ENCODE measurements around the gene IFT172.
"Not testable (repeated sequence)": the region's sequence is repeated elsewhere in the genome, so short reads cannot be mapped to it uniquely, and the experiment has no call there.

The IFT172 gene

DNA sequence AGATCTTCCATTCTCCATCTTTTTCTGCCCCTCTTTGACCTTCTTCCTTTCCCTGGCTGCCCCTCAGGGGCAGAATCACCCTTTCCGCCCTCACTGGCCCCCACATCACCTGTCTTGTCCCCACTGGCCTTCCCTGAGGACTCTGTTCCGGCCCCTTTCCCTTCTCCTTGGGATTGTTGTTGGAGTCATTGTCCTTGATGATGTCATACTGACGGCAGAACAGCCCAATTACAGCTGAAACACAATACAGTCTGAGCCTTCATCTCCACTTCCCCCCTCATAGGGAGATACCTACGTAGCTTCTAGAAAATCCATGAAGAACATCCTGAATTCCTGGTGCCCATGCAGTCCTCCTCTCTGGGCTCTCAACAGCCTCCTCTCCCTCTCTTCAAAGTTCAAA is 3.0 kb upstream of the IFT172 start:
- DNase-seq: no peak

DNA sequence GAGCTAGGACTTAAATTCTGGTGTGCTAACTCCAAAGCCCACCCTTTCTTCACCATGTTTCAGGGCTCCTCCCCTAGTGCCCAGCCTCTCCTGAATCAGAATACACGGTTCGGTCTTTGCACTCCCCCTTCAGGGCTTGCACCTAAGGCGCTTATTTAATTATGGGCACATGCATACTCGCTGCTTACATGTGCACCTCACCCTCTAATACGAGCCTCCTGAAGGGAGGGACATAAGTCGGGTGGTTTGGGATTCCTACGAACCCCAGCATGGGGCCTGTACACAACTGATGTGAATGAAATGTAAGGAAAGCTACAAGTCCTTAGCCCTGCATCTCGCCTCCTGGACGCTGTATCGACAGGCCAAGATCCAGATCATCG is 435 bp downstream of the IFT172 start:
- no peak for DNase-seq

DNA sequence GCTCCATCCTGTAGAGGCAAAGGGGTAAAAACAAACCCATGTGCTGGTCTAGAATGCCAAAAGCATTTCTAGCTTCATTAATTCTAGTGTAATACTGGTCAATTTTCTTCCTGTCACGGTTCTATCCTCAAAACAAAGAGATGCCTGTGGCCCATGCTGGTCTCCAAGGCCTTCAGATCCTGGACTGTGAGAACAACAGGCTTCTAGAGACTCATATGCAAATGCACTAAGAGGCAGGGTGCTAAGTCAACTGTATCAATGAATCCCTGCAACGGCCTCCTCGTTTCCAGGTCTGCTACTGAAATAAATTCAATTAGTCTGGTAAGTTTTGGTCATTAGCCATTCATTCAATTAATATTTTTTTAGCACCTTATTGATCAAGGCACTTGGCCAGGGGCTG is 4.0 kb downstream of the IFT172 start:
- DNase-seq: no peak

DNA sequence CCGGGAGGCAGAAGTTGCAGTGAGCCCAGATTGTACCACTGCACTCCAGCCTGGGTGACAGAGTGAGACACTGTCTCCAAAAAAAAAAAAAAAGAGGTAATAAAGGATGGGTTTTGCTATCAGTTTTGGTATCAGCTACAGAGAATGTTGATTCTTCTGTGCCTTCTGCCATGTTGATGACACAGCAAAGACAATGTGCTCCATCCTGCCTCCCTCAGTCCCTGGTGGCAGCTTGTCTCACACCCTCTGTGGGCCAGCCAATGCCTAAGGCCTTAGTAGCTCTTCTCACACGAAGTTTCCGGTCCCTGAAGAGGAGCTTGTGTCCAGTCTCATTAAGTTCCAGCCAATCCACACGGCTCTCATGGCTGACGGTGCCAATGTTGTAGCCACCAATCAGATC is 17.6 kb downstream of the IFT172 start:
- no peak for DNase-seq

DNA sequence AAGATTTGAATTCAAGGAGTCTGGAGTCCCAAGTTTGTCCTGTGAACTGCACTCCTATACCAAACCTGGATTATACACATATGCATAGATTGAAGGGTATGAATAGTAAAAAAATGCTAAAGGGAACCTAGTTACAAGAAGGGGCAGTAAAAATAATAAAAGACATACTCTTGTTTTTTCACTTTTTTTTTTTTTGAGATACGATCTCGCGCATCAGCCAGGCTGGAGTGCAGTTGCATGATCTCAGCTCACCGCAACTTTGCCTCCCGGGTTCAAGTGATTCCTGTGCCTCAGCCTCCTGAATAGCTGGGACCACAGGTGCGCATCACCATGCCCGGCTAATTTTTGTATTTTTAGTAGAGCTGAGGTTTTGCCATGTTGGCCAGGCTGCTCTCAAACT is 25.1 kb downstream of the IFT172 start:
- no peak for DNase-seq

DNA sequence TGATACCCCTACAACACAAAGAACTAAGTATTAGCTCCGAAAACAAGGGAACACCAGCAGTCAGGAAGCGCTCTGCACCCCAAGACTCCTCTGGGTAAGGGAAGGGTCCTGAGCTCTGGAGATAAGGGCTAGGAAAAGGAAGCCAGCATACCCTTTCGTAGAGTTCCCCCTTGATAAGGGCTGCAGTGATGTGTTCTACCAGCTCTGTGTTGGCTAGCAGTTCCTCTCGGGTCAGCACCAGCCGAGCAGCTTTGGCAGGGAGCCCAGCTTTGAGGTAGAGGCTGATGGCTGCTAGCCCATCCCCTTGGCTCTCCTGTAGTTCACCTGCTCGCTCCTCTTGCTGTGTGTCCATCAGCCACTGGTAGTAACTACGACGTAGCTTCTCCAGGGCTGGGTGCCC is 28.4 kb downstream of the IFT172 start:
- no peak for DNase-seq

DNA sequence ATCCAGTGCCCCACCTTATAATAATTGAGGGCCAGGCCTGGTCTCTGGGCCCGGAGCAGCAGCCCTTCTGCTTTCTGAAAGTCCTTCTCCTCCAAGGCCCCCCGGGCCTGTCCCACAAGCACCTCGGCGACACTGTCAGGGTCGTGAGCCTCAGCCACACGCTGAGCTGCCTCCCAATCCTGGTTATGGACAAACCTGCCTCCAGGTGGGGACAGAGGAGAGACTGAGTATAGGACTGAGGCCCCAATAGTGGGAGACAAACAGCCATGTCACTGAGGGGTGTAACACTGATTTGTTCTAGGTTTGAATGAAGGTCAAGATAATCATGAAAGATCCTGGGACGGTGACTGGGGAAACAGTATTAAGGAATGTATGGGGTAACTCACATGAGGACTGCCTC is 35.6 kb downstream of the IFT172 start:
- no peak for DNase-seq

DNA sequence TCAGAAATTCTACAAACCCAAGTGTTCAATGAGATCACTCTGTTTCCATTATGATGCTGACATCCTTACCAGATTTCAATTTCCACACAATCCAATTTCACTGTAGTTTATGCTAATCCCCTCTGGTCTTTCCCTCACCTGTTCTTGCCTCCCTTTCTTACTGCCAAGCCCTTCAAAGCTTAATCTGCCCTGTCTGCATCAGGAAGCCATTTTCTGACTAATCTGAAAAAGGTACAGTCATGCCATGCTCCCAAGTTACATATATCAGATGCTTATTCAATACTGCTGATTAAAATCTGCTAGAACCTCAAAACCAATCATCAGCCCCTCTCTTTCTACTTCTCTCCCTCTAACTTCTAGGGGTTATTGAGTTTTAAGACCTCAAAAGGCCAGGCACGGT is 38.4 kb downstream of the IFT172 start:
- no peak for DNase-seq

DNA sequence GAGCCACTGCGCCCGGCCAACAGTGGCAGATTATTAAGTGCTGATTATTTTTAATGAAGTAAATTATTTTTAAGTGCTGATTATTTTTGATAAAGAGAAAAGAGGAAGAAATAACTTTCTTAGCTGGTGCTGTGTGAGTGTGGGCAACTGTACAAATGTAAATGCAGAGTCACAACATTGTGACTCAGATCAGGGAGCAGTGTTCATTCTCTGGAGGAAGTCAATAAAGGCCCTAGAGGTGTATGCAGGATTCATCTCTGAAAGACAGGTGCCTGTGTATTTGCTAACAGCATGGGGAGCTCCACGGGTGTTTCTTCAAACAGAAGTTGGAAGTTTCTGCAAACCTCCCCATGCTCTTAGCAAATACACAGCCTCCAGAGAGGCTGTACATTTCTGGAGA is 41.2 kb downstream of the IFT172 start:
- DNase-seq: no peak

DNA sequence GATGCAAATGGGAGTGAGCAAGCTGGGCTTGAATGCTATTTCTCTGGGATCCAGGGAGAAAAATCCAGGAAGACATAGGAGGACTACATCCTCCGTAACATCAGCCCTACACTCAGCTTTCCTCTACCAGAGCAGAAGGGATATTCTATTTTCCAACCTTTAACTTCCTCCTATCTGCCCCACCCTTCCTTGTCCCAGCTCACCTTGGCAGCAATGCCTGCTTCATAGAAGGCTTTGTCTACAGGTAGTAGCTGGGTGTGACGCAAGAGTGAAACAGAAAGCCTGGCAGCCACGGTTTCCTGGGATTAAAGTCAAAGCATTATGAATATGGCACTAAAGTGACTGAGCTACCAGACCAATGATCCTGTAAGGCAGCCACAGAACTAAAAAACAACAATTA is 43.5 kb downstream of the IFT172 start:
- DNase-seq: no peak

DNA sequence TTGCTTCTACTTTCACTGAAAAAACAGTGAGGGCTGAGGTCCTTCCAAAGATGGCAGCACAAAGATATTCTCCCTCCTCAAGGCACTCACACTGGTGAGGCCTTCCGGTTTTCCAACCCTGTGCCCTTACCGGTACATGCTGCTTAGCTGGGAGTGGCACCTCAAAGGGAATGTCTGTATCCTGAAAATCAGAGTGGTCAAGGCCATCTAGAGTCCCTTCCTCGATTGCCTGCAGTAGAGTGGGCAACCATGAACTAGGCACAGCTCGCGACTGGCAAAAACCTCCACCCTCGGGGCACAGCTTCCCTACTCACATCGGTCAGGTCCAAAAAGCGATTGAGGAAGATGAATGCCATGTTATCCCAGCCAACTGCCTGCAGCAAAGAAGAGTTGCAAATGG is 43.9 kb downstream of the IFT172 start:
- no peak for DNase-seq

DNA sequence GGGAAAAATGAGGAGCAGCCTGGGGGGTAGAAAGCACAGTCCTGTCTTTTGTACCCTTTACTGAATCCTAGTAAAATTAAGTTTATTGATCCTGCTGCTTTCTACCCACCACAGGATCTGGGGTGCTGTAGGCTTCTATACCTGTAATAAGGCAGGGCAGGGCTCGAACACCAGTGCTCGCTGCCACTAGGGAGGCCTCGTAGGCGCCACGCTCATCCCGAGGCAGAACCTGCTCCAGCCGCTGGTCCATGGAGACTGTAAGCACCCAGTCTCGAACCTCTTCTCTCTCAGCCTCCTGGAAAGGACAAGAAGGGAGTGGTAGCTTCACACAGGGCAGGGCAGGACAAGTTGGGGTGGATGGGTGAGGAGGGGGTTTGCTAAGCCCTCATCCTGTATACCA is 44.4 kb downstream of the IFT172 start:
- no peak for DNase-seq

DNA sequence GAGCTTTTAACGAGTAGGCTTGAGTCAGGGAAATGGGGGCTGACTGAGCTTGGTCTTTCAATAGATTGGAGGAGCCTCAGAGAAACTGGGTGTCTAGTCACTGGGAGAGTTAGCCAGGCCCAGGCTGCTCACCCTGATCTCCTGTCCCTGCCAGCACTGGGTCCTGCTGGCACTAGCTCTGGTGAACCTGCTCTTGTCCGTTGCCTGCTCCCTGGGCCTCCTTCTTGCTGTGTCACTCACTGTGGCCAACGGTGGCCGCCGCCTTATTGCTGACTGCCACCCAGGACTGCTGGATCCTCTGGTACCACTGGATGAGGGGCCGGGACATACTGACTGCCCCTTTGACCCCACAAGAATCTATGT is 46.6 kb downstream of the IFT172 start:
- no peak for DNase-seq

DNA sequence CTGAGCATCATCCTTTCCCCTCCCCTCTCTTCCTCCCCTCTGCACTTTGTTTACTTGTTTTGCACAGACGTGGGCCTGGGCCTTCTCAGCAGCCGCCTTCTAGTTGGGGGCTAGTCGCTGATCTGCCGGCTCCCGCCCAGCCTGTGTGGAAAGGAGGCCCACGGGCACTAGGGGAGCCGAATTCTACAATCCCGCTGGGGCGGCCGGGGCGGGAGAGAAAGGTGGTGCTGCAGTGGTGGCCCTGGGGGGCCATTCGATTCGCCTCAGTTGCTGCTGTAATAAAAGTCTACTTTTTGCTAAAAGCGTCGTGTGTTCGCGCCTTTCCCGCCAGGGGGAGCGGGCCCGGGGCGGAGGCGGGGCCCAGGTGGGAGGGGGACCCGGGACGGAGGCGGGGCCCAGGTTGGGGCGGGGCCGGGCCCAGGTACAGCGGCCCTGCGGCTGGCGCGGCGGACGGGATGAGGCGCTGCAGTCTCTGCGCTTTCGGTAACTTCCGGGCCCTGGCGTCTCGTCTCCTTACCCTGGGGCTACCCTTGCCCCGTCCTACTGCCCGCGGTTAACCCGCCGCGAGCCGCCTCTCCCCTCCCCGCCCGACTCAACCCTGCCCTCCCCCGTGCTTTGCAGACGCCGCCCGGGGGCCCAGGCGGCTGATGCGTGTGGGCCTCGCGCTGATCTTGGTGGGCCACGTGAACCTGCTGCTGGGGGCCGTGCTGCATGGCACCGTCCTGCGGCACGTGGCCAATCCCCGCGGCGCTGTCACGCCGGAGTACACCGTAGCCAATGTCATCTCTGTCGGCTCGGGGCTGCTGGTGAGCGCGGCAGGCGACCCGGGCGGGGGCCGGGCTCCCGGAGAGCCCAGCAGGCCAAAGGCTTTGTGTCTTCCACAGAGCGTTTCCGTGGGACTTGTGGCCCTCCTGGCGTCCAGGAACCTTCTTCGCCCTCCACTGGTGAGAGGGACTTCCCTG is 47.3 kb downstream of the IFT172 start, which contains the start of gene KRTCAP3:
KRTCAP3 (plus strand) TSS at position 424 of the 962 bp plus-strand sequence; CDS start at position 456, 32 bp downstream.
- DNase-seq: peak in 2 of 4 experiments; percentile 30 to 42

DNA sequence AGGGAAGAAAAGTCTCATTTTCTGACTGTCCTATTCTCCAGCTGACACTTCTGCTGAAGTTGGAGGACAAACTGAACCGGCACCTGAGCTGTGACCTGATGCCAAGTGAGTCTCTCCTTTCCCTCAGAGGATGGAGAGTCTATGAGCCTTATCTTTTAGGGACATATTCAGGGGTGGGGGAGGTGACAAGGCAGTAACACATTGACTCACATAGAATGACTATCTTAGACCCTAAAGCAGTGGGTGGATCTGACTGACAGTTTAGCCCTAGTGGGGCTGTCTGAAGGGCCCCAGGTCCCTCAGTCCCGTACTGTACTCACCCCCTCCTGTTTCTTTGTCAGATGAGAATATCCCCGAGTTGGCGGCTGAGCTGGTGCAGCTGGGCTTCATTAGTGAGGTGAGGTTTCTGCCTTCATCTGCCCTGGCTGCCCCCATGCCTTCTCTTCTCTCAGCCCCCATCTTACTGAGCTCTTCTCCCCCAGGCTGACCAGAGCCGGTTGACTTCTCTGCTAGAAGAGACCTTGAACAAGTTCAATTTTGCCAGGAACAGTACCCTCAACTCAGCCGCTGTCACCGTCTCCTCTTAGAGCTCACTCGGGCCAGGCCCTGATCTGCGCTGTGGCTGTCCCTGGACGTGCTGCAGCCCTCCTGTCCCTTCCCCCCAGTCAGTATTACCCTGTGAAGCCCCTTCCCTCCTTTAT is 48.2 kb downstream of the IFT172 start:
- DNase-seq: no peak

DNA sequence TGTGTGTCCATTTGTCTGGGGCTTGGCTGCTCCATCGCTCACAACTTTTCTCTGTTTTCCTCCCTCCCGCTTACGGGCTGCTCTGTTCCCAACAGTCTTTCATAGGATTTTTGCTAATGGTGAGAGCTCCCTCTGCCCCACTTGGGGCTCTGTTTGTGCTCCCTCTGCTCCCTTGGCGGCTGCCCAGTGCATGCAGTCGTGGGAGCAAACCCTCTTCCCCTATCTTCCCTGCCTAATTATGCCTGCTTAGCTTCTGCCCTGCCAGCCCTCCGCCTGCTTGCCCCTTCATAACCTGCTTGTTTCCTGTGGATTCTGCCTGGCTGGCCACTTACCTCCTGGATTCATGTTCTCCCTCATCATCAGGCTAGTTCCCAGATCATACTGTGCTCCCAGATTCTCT is 53.9 kb downstream of the IFT172 start:
- DNase-seq: no peak

DNA sequence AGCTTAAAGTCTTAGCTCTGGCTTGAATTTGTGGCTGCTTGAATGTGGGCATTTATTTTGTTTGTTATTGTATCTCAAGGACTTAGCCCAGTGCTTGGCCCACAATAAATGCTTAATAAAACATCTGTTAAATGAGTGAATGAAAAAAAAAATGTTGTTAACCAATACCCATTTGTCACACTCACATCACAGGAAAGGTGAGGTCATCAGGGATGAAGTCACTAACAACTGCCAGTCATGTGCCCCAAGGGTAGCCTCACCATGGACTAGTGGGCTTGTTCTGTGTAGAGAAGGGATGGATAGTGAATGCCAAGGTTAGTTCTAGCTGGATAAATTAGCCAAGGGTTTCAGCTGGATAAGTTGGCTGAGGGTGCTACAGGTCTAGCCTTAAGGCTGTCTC is 58.1 kb downstream of the IFT172 start:
- no peak for DNase-seq

DNA sequence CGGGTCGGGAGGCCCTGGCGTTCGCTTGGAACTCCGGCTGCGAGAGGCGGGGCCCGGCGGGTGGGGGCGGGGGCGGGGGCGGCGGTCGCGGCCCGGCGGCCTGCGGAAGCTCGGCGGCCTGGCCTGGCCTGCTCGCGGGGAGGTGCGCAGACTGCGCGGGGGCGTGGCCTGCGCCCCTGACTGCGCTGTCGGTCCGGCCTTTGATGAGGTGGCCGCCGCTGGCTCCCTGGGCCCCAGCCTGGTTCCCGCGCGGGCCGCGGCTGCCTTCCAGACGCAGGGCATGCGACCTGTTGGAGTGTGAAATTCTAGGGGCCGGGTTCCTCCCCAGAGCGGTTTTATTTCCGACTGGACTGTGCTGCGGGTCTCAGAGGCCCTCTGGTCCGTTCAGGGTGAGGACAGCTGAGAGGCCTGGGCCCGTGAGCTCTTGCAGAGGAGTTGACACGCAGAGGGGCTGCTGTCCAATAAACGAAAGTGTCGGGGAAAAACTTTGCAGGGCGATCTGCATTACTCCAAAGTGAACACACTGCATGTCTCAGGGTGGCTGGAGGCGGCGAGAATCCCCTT is 60.5 kb downstream of the IFT172 start:
- DNase-seq: peak; percentile 47 to 59 (median 50)

DNA sequence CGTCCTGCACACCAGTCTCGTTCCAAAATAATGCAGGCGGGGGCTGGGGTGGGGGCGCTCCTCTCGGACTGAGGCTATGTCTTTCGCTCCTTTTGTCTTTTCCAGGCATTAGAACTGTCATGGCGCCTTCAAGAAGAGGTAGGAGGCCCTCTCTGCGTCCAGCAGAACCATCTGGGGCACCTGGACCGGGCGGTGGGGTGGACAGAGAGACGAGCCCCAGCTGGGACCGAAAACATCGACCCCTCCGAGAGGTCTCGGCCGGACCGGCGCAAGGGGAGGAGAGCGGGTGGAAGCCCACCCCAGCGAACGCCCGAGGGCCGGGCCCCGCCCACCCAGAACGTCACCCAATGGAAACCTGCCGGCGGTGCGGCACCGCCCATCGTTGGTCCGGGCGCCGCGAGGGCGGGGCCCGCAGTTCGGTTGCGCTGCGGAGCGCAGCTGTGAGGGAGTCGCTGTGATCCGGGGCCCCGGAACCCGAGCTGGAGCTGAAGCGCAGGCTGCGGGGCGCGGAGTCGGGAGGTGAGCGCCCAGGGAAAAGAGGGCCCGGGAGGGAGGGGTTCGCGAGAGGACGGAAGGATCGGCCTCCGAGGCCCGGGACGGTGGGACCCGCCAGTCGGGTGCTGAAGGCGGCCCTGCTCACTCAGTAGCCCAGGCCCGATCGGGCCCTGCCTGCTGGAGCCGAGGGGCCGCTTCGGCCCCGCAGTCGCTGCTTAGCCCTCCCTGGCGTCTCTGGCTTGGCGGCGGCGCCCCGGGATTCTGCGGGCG is 61.1 kb downstream of the IFT172 start, which contains the start of gene NRBP1:
NRBP1 (plus strand) TSS at position 419 of the 765 bp plus-strand sequence. CDS start 4,643 bp downstream, outside the sequence.
- DNase-seq: peak; percentile 82 to 89 (median 86)

DNA sequence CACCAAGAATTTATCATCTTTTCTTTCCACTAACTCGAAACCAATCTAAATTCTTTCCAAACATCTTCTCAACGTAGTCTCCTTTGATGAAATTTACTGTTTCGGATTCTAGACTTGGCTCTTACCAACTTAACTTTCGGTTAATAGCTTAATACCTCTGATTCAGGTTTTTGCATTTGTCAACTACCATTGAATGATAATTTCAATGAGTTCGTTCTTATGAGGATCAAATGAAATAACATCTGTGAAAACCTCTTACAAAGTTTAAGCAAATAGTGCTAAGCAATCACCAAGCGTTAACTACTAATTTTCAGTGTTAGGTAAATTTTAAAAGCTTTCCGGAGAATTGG is 61.7 kb downstream of the IFT172 start:
- no peak for DNase-seq

DNA sequence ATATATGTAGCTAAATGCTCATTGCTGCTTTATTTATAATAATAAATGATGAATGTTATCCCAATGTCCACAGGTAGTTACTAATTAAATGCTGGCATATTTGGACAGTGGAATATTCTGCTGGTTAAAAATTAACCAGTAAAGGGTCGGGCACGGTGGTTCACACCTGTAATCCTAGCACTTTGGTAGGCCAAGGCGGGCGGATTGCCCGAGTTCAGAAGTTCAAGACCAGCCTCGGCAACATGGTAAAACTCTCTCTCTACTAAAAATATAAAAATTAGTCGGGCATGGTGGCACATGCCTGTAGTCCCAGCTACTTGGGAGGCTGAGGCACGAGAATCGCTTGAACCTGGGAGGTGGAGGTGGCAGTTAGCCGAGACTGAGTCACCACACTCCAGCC is 64.5 kb downstream of the IFT172 start:
- DNase-seq: not testable (repeated sequence)

DNA sequence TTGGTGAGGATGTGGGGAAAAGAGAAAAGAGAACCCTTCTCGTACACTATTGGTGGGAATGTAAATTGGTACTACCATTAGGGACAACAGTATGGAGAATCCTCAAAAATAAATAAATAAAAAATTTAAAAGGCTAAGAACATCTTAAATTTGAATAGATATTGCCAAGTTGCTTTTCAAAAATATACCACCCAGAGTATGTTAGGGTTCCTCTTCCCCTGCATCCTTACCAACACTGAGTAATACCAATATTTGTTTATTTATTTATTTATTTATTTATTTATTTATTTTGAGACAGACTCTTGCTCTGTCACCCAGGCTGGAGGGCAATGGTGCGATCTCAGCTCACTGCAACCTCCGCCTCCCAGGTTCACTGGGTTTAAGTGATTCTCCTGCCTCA is 66.6 kb downstream of the IFT172 start:
- DNase-seq: no peak

DNA sequence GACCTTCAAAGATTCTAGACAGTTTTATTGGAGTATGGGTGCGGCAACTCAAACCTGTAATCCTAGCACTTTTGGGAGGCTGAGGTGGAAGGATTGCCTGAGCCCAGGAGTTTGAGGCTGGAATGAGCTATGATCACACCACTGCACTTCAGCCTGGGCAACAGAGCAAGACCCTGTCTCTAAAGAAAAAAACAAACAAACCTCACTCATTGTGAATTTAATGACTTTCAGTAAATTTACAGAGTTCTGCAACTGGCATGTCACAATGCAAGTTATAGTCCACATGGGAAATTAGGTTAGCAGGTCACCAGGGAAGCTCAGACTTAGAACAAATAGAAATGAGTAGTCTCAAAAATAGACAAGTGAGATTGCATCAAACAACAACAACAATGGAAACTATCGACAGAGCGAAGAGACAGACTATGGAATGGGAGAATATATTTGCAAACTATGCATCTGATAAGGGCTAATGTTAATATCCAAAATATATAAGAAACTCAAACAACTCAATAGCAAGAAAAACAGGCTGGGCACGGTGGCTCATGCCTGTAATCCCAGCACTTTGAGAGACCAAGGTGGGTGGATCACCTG is 67.8 kb downstream of the IFT172 start:
- DNase-seq: no peak

Data from activated CD4-positive, CD25-positive, alpha-beta regulatory T cell (primary cell).